PFSK-1 (cell line): ENCODE data around the gene DAPK1.

ENCODE experiments used
- FOXP2 ChIP-seq: optimal IDR thresholded peaks from 2 replicates; pipeline ENCODE3; 2011; ENCODE audit warnings: borderline replicate concordance, control low read depth, inconsistent platforms; ENCODE audit not compliant: insufficient read depth; ENCODE audit errors: extremely low read length, extremely low read depth
- POLR2AphosphoS5 ChIP-seq: IDR thresholded peaks from 2 replicates; pipeline ENCODE4 v1.6.1; 2012; ENCODE audit warnings: low read depth, mild to moderate bottlenecking, control low read depth, low read length, moderate library complexity
- REST ChIP-seq, 2 experiments: IDR thresholded peaks; 2 replicates each; pipeline versions ENCODE4 v1.6.1 to v1.8.0; 2011 to 2012; ENCODE audit warnings: low read depth in 2 of 2, low read length in 2 of 2, control low read depth in 1 of 2, inconsistent platforms in 1 of 2, mild to moderate bottlenecking in 1 of 2, moderate library complexity in 1 of 2; ENCODE audit not compliant: insufficient read depth in 1 of 2
- SIN3A ChIP-seq: IDR thresholded peaks from 2 replicates; pipeline ENCODE4 v1.6.1; 2012; ENCODE audit warnings: mild to moderate bottlenecking, low read length, moderate library complexity, borderline replicate concordance; ENCODE audit not compliant: insufficient read depth
- TAF1 ChIP-seq: IDR thresholded peaks from 2 replicates; pipeline ENCODE4 v1.6.1; 2012; ENCODE audit warnings: low read length, control low read depth, borderline replicate concordance; ENCODE audit not compliant: insufficient read depth

DAPK1 gene

DNA sequence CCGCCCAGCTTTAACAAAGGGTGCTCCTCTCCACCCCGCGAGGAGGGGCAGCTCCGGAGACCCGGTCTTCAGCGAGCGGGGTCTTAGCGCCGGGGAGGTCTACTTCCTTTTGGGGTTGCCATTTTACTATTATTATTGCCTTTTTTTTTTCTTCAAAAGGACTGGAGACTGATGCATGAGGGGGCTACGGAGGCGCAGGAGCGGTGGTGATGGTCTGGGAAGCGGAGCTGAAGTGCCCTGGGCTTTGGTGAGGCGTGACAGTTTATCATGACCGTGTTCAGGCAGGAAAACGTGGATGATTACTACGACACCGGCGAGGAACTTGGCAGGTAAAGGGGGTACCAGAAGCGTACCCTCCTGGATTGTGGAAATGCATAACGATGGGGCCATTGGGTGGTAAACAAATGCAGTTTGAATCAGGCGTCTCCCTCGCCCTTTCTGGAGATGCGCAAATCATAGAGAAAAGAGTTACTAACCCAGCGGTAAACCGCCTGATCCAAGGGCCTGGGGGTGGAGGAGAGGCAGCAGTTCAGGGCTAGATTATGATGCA is 1.2 kb downstream of the DAPK1 start:
- no peak for TF ChIP-seq SIN3A
- TF ChIP-seq REST (IDR thresholded peaks at IDR 0.05; ENCODE audit: insufficient read depth in 1 of 2, low read depth in 2 of 2, low read length in 2 of 2), result no peak
- no peak for TF ChIP-seq FOXP2
- TF ChIP-seq TAF1, result no peak
- TF ChIP-seq POLR2AphosphoS5, result no peak

DNA sequence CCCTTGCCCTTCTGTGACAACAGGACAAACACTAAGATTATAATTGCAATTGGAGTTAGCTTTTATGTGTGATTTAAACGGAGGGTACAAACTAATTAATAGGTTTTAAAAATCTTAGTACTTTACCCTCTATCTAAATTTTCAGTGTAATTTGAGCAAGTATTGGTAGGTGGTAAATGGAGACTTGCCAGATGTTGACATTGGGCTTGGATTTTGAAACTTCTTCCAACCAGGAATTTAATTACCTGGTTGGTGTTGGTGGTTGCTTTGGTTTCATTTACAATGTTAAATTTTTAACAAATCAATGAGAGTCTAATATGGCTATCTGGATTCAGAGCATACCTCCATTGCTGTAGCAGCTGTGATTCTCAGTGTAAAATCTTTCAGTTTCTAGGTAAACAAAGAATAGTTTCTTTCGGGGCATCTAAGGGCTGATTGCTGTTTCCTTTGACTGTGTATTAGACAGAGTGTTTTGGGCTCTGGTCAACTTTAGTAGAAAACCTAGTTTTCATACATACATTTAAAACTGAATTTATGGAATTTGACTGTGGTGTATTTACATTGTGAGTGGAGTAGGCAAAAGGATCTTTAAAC is 1.9 kb downstream of the DAPK1 start:
- no peak for TF ChIP-seq REST (IDR thresholded peaks at IDR 0.05; ENCODE audit: insufficient read depth in 1 of 2, low read depth in 2 of 2, low read length in 2 of 2)
- no peak for TF ChIP-seq POLR2AphosphoS5
- no peak for TF ChIP-seq TAF1
- TF ChIP-seq FOXP2, result no peak
- no peak for TF ChIP-seq SIN3A

DNA sequence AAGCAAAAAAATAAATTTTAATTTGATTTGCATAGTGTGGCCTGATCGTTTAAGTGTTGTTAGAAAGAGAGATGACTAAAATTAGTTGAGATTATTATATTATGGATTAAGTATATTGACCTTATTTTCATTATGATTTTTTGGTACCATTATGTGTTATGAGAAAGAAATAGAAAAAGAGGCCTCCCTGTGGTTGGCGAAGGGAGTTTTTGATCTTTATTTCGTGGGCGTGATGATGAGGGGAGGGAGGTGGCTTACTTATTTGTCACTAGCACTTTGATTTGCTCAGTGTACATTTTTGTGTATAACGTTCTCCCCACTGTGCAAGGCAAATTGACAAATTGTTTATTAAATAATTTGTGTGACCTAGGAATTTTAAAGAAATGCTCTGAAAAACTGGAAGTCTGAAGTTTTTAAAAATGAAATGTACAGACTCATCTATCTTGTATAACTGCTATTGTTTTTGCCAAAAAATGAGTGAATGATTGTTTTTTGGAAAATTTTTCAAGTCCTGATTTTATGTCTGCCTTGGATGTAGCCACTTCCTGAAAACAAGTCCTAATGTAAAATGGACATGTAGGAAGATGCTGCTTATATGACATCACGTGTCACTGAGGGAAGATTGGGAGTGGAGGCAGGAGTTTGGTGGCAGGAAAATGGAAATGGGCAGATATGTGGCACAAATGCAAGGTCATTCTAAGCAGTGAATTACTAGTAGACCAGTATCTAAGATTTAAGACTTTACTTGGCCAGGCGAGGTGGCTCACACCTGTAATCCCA is 3.0 kb downstream of the DAPK1 start:
- TF ChIP-seq SIN3A (no peak), FOXP2 (no peak), TAF1 (no peak), POLR2AphosphoS5 (no peak), REST (IDR thresholded peaks at IDR 0.05; ENCODE audit: insufficient read depth in 1 of 2, low read depth in 2 of 2, low read length in 2 of 2) (no peak)

DNA sequence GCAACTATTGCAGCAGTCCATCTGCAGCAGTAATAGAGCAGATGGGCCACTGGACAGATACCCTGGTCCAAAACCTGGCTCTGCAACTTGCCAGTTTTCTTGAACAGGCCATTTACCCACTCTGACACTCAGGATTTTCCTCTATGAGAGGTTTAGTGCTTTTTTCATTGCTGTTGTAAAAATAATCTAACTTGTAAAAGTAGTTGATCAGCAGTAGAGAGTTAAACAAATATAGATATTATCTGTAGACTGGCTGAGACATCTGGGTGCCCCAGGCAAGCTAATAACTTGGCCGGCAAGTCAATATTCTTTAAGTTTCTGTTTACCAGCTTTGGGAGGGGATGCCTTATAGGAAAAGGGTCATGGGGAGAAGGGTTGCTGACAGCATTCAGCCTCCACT is 4.1 kb downstream of the DAPK1 start:
- no peak for TF ChIP-seq REST (IDR thresholded peaks at IDR 0.05; ENCODE audit: insufficient read depth in 1 of 2, low read depth in 2 of 2, low read length in 2 of 2)
- no peak for TF ChIP-seq POLR2AphosphoS5
- TF ChIP-seq FOXP2, result no peak
- TF ChIP-seq SIN3A, result no peak
- no peak for TF ChIP-seq TAF1

- TF ChIP-seq FOXP2, result no peak
- no peak for TF ChIP-seq REST (IDR thresholded peaks at IDR 0.05; ENCODE audit: insufficient read depth in 1 of 2, low read depth in 2 of 2, low read length in 2 of 2)
- TF ChIP-seq SIN3A, result no peak
- TF ChIP-seq POLR2AphosphoS5, result no peak
- no peak for TF ChIP-seq TAF1
Observed at GRCh38 chr9:87502391-87503221, 4.9 kb downstream of the DAPK1 start.
